Psoas muscle (tissue), 8 donors: ENCODE results near the gene C1QB. TPM values are rescaled to one million over a fixed set of nuclear protein-coding genes. Genes with fewer than 3 reads are reported as not detected.

Source experiments
- ATAC-seq, 4 donors: fragments of 200-7000 bp; cut with Tn5 transposase; one replicate each; pipeline ENCODE4 v1.9.1; 2020; ENCODE audit warnings: moderate library complexity in 3 of 4, mild to moderate bottlenecking in 2 of 4
- DNase-seq, 2 donors: peaks; one replicate each; pipeline ENCODE4 v3.0.0-alpha.2; 2020
- H3K27ac ChIP-seq: fragments of 200-600 bp; one replicate; pipeline ENCODE4 v1.8.0; 2022
- H3K27me3 ChIP-seq, 3 donors: fragments of 200-600 bp in 1 of 3; one replicate each; pipeline versions ENCODE4 v1.6.1 to v1.8.0; 2013 to 2022; ENCODE audit warnings: low read length in 2 of 3, mild to moderate bottlenecking in 2 of 3, moderate library complexity in 1 of 3; ENCODE audit not compliant: insufficient read depth in 3 of 3
- H3K36me3 ChIP-seq, 2 donors: fragments of 200-600 bp in 1 of 2; one replicate each; pipeline versions ENCODE4 v1.6.1 to v1.8.0; 2013 to 2022; ENCODE audit warnings: low read depth in 1 of 2, mild to moderate bottlenecking in 1 of 2, moderate library complexity in 1 of 2; ENCODE audit not compliant: insufficient read depth in 1 of 2
- H3K4me1 ChIP-seq: fragments of 200-600 bp; one replicate; pipeline ENCODE4 v1.8.0; 2022
- H3K4me3 ChIP-seq: fragments of 200-600 bp; one replicate; pipeline ENCODE4 v1.8.0; 2022; ENCODE audit warnings: mild to moderate bottlenecking
- H3K9me3 ChIP-seq: fragments of 200-600 bp; one replicate; pipeline ENCODE4 v1.8.0; 2022
- CTCF ChIP-seq: fragments of 200-600 bp; IDR thresholded peaks from one replicate; pipeline ENCODE4 v1.8.0; 2022; ENCODE audit warnings: antibody characterized with exemption
- WGBS, 3 donors: extraction: QIAGEN DNeasy Blood & Tissue Kit; methylation state at CpG; one replicate each; pipeline versions ENCODE4 v1.1.6 to v1.1.7; 2013; 5-methylcytosine and 5-hydroxymethylcytosine counted together
- intact Hi-C, 2 donors: fragments of 100-400 bp; cut with DNase I; formaldehyde crosslinking; loops; one replicate each; pipeline versions ENCODE4 v1.11.0 to v1.14.2; 2022
- long read RNA-seq, 2 donors: library from polyadenylated mRNA; unstranded; transcript quantifications; one replicate each; pipeline ENCODE4 v2.0.0, GENCODE V29; 2021
- polyA plus RNA-seq, 3 donors: library from polyadenylated mRNA; stranded (reverse); fragments of 200-250 nt; gene quantifications; one replicate each; pipeline ENCODE4 v1.2.3, GENCODE V29; 2013
- total RNA-seq, 4 donors: library from RNA; stranded (reverse); fragmentation: NEBNext Ultra II Directional in 2 of 4; extraction: Animal tissue kit (Norgen Biotek cat#: 25700) in 2 of 4; gene quantifications; one replicate each; pipeline versions ENCODE4 v1.2.1 to v1.2.4, GENCODE V29; 2021 to 2023
- donor health status: healthy with polysubstance abuse.
- donor health status: DM: no; HTN: no; CAD: no; lungs with moderate emphysema.
- donor health status: Bipolar disorder and iron deficiency.
- donor health status: healthy.
- donor health status: DM: yes; HTN: yes; CAD: no.
- donor health status: DM: no; HTN: no; CAD: no.
- donor health status: DM: no; HTN: no; CAD: no.
- donor health status: DM: yes; HTN: yes; CAD: no.

Gene C1QB
- 10 to 100 TPM; 22.6 to 47.6 (median 30.0) TPM for total RNA-seq
- polyA plus RNA-seq = 10 to 100 TPM; 14.8 to 38.2 (median 16.3) TPM
- long read RNA-seq, donor 1, partial matches to known transcripts = 0 of 7 reads
- long read RNA-seq, donor 1, other reads (novel, unspliced or antisense) = 3 of 7 reads
- long read RNA-seq, donor 2, transcript C1QB-203 (3 exons, 1,254 nt) = major isoform, 12 of 13 reads
- long read RNA-seq, donor 2, partial matches to known transcripts = 1 of 13 reads
- long read RNA-seq, donor 2, other reads (novel, unspliced or antisense) = 0 of 13 reads

DNA sequence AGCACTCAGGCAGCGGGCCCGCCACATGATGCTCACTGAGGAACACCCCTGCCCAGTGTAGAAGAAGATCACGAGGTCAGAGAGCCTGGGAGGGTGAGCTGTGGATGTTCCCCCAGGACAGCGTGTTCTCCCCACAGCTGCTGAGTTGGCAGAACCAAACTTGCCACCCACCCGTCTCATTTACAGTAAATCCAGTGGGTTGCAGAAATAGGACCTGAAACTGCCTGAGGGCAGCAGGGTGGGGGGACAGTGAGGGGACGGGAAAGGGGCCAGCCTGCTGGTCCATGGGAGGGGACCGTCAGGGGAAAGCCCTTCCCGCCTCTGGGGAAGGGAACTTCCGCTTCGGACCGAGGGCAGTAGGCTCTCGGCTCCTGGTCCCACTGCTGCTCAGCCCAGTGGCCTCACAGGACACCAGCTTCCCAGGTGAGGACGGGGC is at the start of gene C1QB:
C1QB (plus strand) TSS at position 356 of the 436 bp plus-strand sequence. CDS start 6,227 bp downstream, outside the sequence.
- no peak for TF ChIP-seq CTCF
- WGBS, 3 donors = 50 to 63% (median 63%) methylated on average over 13 of the region's 13 CpGs
- peaks cover 0 to 27% (median 1%) of the 10 kb centered on the region in 3 donors for H3K27me3 ChIP-seq
- intact Hi-C loops = no loop called here
- no peaks in the 10 kb centered on the region for H3K9me3 ChIP-seq
- ATAC-seq (peak in 3 of 4 donors; percentile 45 to 64 (median 52)), DNase-seq (peak; percentile 48 to 73)
- H3K27ac ChIP-seq = no peak within 1 kb of the TSS
- no peaks in the 10 kb centered on the region for H3K4me1 ChIP-seq
- peak within 1 kb of the TSS; percentile 32 for H3K4me3 ChIP-seq
- H3K36me3 ChIP-seq = no peaks in the 10 kb centered on the region

- Histone ChIP-seq H3K9me3 (no peaks in the 10 kb centered on the region), H3K27ac (no peak overlapping the region), H3K27me3 (peaks cover 0 to 58% (median 11%) of the 10 kb centered on the region in 3 donors), H3K4me1 (no peaks in the 10 kb centered on the region), H3K4me3 (no peak overlapping the region), H3K36me3 (no peaks in the 10 kb centered on the region)
- ATAC-seq (no peak), DNase-seq (no peak)
- no peak for TF ChIP-seq CTCF
- 46 to 53% (median 49%) methylated on average over 4 of the region's 4 CpGs for WGBS, 3 donors
- intact Hi-C loops = no loop called here
These were observed 46.9 kb upstream of the C1QB start for GRCh38 chr1:22606161-22606560.

DNA sequence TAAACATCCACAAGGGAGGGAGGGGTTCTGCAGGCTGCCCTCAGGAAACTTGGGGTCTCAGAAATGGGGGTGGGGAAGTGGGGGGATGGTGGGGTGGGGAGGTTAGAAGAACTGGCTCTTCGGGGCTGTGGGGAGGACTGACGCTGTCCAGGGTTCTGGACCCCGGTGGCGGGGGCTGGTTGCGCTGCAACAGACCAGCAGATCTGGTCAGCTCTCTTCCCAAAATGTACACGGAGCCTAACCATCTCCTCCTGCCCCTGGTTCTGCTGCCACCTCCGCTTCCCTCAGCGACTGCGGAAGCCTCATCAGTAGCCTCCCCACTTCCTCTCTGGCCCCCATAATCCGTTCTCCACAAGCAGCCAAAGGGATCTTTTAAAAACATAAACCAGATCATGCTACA is 45.9 kb upstream of the C1QB start:
- TF ChIP-seq CTCF = no peak
- WGBS, 3 donors = 2 to 11% (median 6%) methylated on average over 7 to 10 of the region's 10 CpGs

DNA sequence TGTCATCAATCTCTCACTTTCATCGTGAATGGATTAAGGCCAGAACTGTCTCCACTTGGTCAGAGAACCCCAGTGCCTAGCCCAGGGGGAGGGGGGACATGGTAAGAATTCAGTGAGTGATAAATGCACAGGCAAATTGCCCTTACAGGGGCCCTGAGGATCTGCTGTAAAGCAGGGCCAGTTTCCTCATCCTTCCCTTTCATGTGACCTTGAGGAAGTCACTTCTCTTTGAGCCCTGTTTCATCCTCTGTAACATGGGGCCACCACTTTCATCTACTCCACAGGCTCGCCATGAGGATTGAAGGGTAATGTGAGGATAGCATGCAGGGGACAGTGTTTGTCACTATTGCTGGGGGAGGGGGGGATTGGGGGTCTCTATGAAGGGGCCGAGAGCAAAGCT is 44.7 kb upstream of the C1QB start:
- H3K27me3 ChIP-seq = peaks cover 0 to 39% (median 13%) of the 10 kb centered on the region in 3 donors
- intact Hi-C loops = no loop called here
- DNase-seq (no peak), ATAC-seq (no peak)
- no peaks in the 10 kb centered on the region for H3K4me1 ChIP-seq
- H3K4me3 ChIP-seq = no peak overlapping the region
- H3K36me3 ChIP-seq = no peaks in the 10 kb centered on the region
- no peak for TF ChIP-seq CTCF
- H3K9me3 ChIP-seq = no peaks in the 10 kb centered on the region
- H3K27ac ChIP-seq = no peak overlapping the region
- WGBS, 3 donors = 47 to 52% (median 50%) methylated on average over 3 of the region's 3 CpGs

More for the DNA sequence above, 45.9 kb upstream of the C1QB start:
- H3K9me3 ChIP-seq = no peaks in the 10 kb centered on the region
- ATAC-seq (no peak), DNase-seq (peak in 1 of 2 donors; percentile 4)
- H3K27ac ChIP-seq = no peak overlapping the region
- H3K4me1 ChIP-seq = no peaks in the 10 kb centered on the region
- H3K27me3 ChIP-seq = peaks cover 0 to 51% (median 11%) of the 10 kb centered on the region in 3 donors
- no peaks in the 10 kb centered on the region for H3K36me3 ChIP-seq
- intact Hi-C loops = no loop called here
- H3K4me3 ChIP-seq = no peak overlapping the region

GRCh38 chr1:22609291-22609690 is 43.7 kb upstream of the C1QB start:
- peaks cover 0 to 40% (median 13%) of the 10 kb centered on the region in 3 donors for H3K27me3 ChIP-seq
- 4 to 15% (median 10%) methylated on average over 6 of the region's 6 CpGs for WGBS, 3 donors
- H3K9me3 ChIP-seq = no peaks in the 10 kb centered on the region
- H3K4me1 ChIP-seq = no peaks in the 10 kb centered on the region
- intact Hi-C loops = no loop called here
- no peaks in the 10 kb centered on the region for H3K36me3 ChIP-seq
- no peak for ATAC-seq
- no peak for TF ChIP-seq CTCF
- H3K27ac ChIP-seq = no peak overlapping the region
- H3K4me3 ChIP-seq = no peak overlapping the region
- DNase-seq = peak in 1 of 2 donors; percentile 15
